Measurements from ENCODE around the gene ABCC1.
A peak's percentile ranks its signal among the peaks of the same experiment; 100 is the strongest.

ABCC1 gene

DNA sequence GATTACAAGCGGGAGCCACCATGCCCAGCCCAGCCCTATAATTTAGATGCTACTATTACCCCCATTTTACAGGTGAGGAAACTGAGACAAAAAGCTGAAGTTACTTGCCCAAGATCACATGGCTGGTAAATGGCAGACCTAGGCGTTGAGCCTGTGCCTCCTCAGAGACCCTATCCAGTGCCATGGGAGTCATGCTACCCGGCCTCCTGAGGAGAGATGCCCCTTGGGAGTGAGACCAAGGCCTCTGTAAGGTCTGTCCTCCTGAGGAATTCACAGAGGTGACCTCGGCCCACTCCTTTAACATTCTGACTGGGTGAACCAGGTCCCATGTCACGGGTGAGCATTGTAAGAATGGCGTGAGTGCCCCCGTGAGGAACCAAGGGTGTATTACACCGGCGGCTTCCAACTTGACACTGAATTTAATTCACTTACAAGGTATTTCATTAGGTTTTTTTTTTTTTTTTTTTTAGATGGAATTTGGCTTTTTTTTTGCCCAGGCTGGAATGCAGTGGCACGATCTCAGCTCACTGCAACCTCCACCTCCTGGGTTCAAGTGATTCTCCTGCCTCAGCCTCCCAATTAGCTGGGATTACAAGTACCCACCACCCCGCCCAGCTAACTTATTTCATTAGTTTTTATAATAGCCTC is 178.2 kb downstream of the ABCC1 start:
- H3K4me3 ChIP-seq (ENCODE audit: low read depth, low read length) = no peak overlapping the region
- DNase-seq (ENCODE audit: low read depth) = peak; percentile 76
- TF ChIP-seq, protein P1, sequence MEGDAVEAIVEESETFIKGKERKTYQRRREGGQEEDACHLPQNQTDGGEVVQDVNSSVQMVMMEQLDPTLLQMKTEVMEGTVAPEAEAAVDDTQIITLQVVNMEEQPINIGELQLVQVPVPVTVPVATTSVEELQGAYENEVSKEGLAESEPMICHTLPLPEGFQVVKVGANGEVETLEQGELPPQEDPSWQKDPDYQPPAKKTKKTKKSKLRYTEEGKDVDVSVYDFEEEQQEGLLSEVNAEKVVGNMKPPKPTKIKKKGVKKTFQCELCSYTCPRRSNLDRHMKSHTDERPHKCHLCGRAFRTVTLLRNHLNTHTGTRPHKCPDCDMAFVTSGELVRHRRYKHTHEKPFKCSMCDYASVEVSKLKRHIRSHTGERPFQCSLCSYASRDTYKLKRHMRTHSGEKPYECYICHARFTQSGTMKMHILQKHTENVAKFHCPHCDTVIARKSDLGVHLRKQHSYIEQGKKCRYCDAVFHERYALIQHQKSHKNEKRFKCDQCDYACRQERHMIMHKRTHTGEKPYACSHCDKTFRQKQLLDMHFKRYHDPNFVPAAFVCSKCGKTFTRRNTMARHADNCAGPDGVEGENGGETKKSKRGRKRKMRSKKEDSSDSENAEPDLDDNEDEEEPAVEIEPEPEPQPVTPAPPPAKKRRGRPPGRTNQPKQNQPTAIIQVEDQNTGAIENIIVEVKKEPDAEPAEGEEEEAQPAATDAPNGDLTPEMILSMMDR (IDR thresholded peaks at IDR 0.05; ENCODE audit: insufficient read depth, low read depth, low read length, missing control alignments) = peak; percentile 76

DNA sequence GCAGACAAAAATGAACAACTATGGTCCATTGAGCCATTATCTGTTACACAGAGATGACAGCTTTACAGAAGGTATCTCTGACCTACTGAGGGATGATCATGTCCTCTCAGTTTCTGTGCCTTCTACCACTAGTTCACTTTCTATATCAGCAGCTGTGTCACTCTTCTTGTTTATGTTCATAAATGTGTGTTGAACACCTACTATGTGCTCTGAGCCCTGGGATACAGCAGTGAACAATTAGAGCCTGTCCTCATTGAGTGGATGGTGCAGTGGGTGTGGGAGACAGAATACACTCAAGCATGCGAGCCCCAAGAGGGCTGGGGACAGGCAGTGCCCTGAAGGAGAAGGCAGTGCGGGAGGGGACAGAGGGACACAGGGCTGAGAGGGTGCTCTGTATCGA is 181.8 kb downstream of the ABCC1 start:
- TF ChIP-seq, protein P1 (IDR thresholded peaks at IDR 0.05; ENCODE audit: insufficient read depth, low read depth, low read length, missing control alignments) = no peak
- no peak overlapping the region for H3K4me3 ChIP-seq (ENCODE audit: low read depth, low read length)
- no peak for DNase-seq (ENCODE audit: low read depth)

DNA sequence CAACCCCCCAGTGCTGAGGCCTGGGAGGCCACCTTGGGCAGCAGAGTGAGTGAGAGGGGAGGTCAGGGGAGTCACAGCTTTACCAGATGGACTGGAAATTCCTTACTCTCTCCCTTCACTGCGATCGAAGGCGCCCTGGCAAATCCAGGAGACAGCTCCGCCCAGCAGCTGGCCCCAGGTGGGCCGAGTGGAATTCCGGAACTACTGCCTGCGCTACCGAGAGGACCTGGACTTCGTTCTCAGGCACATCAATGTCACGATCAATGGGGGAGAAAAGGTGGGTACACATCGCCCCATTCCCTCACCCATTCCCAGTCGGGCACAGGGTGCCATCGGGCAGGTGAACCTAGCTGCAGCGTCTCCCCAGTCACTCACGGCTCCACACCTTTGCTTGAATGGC is 182.2 kb downstream of the ABCC1 start:
- TF ChIP-seq, protein P1 (IDR thresholded peaks at IDR 0.05; ENCODE audit: insufficient read depth, low read depth, low read length, missing control alignments) = no peak

DNA sequence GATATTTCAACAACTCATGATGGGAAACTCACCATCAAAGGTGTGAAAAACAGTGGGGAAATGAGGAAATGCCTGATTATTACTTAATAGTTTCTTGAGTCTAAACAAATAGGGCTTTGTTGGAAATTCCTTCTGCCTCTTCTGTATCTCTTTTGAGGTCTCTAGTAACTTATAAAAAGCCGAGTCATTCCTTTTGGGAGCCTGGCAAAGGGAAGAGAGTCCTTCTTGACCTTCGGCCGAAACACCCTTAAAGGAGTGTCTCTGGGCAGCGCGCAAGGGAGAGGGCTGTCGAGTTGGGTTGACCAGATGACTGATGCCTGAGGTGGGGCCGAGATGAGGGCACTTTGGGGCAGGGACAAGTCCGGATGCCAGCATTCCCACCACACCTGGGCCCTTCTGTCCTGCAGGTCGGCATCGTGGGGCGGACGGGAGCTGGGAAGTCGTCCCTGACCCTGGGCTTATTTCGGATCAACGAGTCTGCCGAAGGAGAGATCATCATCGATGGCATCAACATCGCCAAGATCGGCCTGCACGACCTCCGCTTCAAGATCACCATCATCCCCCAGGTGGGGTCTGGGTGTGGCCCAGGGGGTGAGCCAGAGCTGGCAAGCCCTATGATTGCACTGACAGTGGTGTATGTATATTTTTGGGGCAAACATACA is 184.7 kb downstream of the ABCC1 start:
- no peak overlapping the region for H3K4me3 ChIP-seq (ENCODE audit: low read depth, low read length)
- no peak for DNase-seq (ENCODE audit: low read depth)
- TF ChIP-seq, protein P1 (IDR thresholded peaks at IDR 0.05; ENCODE audit: insufficient read depth, low read depth, low read length, missing control alignments) = no peak

More for the DNA sequence above, 182.2 kb downstream of the ABCC1 start:
- no peak overlapping the region for H3K4me3 ChIP-seq (ENCODE audit: low read depth, low read length)
- DNase-seq (ENCODE audit: low read depth) = no peak

DNA sequence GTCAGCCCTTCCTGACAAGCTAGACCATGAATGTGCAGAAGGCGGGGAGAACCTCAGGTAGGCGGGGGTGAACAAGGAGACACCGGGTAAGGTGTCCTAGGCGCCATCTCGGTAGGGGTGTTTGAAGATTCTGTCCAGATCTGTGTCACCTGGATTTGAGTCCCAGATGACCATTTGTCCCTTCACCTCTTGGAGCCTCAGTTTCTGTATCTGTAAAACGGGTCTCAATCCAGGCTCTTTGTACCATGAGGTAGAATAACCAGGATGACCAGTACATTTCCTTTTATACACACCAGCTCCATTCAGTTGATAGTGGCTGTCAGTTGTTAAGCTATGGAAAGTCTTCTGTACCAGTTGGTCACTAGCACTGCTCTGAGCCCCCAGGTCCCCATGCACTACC is 187.2 kb downstream of the ABCC1 start:
- TF ChIP-seq, protein P1 (IDR thresholded peaks at IDR 0.05; ENCODE audit: insufficient read depth, low read depth, low read length, missing control alignments) = no peak
- DNase-seq (ENCODE audit: low read depth) = no peak
- H3K4me3 ChIP-seq (ENCODE audit: low read depth, low read length) = no peak overlapping the region

DNA sequence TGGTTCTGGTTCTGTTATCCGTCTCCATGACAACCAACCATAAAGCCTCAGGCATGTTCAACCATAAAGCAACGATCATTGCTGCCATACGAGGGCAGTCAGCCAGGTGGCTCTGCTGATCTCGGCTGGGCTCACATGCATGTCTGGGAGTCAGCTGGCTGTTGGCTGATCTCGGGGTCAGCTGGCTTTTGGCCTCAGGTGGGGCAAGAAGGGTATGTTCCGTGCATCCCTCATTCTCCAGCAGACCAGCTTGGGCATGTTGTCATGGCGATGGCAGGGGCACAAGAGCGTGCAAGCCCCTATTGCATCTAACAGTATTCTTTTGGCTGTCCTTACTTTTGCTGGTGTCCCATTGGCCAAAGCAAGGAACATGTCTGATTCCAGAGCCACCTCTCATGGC is 187.7 kb downstream of the ABCC1 start:
- TF ChIP-seq, protein P1 (IDR thresholded peaks at IDR 0.05; ENCODE audit: insufficient read depth, low read depth, low read length, missing control alignments) = no peak

More for the DNA sequence above, 187.7 kb downstream of the ABCC1 start:
- DNase-seq (ENCODE audit: low read depth) = no peak
- H3K4me3 ChIP-seq (ENCODE audit: low read depth, low read length) = no peak overlapping the region
